GM23248 (cell line): ENCODE data around the gene CASP4.

Source experiments
- EZH2 ChIP-seq: fragments of 200-600 bp; sonication (generic); IDR thresholded peaks from 2 replicates; pipeline ENCODE4 v1.6.1; 2018; ENCODE audit warnings: antibody characterized with exemption, mild to moderate bottlenecking; ENCODE audit not compliant: insufficient read depth, poor library complexity, severe bottlenecking
- EZH2phosphoT487 ChIP-seq: fragments of 200-600 bp; sonication (generic); IDR thresholded peaks from 2 replicates; pipeline ENCODE4 v1.6.1; 2018; ENCODE audit warnings: antibody characterized with exemption, moderate library complexity, mild to moderate bottlenecking, low read depth; ENCODE audit not compliant: insufficient read depth

DNA sequence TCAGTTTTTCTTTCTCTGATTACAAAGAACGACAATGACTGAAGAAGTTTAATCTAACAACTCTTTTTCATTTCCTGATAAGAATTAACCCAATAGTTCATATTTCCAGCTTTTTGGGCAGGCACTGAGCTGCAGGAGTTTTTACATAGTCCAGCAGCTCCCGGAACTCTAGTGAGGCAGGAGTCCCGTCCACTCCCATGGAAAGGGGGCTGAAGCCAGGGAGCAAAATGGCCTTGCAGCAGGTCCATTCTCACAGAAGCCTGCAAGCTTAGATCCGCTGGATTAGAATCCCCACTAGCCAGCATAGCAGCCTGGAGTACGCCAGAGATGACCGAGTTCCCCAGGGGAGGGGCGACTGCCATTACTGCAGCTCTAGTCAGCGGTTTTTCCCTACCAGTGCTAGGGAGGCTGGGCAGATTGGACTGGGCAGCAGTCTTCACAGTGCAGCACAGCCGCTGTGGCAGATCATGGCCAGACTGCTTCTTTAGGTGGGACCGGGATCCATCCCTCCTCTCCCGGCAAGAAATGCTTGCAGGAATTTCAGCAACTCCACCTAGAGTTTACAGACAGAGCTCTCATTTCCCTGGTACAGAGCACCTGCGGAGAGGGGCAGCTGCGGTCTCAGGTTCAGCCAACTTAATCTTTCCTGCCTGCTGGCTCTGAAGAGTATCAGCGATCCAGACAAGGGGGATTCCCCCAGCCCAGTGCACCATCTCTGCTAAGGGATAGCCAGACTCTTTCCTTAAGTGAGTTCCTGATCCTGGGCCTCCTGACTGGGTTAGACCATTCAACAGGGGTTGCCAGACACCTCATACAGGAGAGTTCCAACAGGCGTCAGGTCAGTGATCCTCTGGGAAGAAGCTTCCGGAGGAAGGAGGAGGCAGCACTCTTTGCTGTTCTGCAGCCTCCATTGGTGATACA, 742 bp upstream of the CASP4 start:
- no peak for TF ChIP-seq EZH2phosphoT487
- no peak for TF ChIP-seq EZH2
